Measurements from ENCODE around the gene TECPR2. TPM values are rescaled to one million over a fixed set of nuclear protein-coding genes. Genes with fewer than 3 reads are reported as not detected.

TECPR2 gene
- total and polyA plus RNA-seq, 10 of the 15 experiments (the other 5 are each of a cell fraction or from before 2014, with no cell fraction given) = 0.15 to 10.0 (median 3.0) TPM

- ChIA-PET RAD21 (ENCODE audit: unreplicated experiment) (no interaction called here), CTCF (no interaction called here), POLR2A (no interaction called here), SMC1A (ENCODE audit: uncharacterized antibody, unreplicated experiment) (no interaction called here)
- TF ChIP-seq RBBP5 (conservative IDR thresholded peaks at IDR 0.05) = no peak
- TF ChIP-seq ZBTB33 (IDR thresholded peaks at IDR 0.05) = no peak
- no peak for TF ChIP-seq CEBPZ (IDR thresholded peaks at IDR 0.05; ENCODE audit: low read depth, low read length)
- TF ChIP-seq HSF1 (IDR thresholded peaks at IDR 0.05; ENCODE audit: low read depth, low read length) = no peak
- no peak for TF ChIP-seq ESRRA (IDR thresholded peaks at IDR 0.05; ENCODE audit: low read length)
- TF ChIP-seq MTA2 (IDR thresholded peaks at IDR 0.05; ENCODE audit: low read depth) = no peak
- no peak for TF ChIP-seq RCOR1 (conservative IDR thresholded peaks at IDR 0.05; ENCODE audit: low read depth, low read length)
- TF ChIP-seq ATF7 (IDR thresholded peaks at IDR 0.05; ENCODE audit: low read depth) = no peak
- TF ChIP-seq SIN3A (IDR thresholded peaks at IDR 0.05; ENCODE audit: low read depth, low read length) = no peak
- TF ChIP-seq SMAD1 (IDR thresholded peaks at IDR 0.05; ENCODE audit: low read depth, partially characterized antibody) = no peak
- TF ChIP-seq STAT3 (IDR thresholded peaks at IDR 0.05; ENCODE audit: low read depth, low read length) = no peak
- no peak for TF ChIP-seq TAF1 (IDR thresholded peaks at IDR 0.05; ENCODE audit: borderline replicate concordance, low read depth, low read length)
- TF ChIP-seq BACH1 (IDR thresholded peaks at IDR 0.05; ENCODE audit: borderline replicate concordance) = no peak
- no peak for TF ChIP-seq MYB (IDR thresholded peaks at IDR 0.05; ENCODE audit: borderline replicate concordance, low read depth, low read length)
- H3K4me3 ChIP-seq = no peak overlapping the region
- DNase-seq (ENCODE audit: low read depth, low spot score) = no peak
- no peak overlapping the region for H2AFZ ChIP-seq (ENCODE audit: control insufficient read depth, low read depth, low read length)
- H3K27ac ChIP-seq (ENCODE audit: control insufficient read depth, insufficient read depth) = no peak overlapping the region
- no peaks in the 10 kb centered on the region for H3K79me2 ChIP-seq (ENCODE audit: control insufficient read depth, insufficient read depth, low read length)
- no peak for ATAC-seq
- in situ Hi-C loops (cut with MboI) (no loop called here), intact Hi-C loops (cut with micrococcal nuclease; ENCODE audit: unreplicated experiment) (no loop called here)
- no peaks in the 10 kb centered on the region for H3K27me3 ChIP-seq (replicated peaks in 1 of 2; ENCODE audit: control insufficient read depth in 2 of 2, insufficient read depth in 2 of 2, low read length in 1 of 2)
- no peaks in the 10 kb centered on the region for H3K36me3 ChIP-seq (ENCODE audit: control insufficient read depth in 2 of 2, insufficient read depth in 2 of 2, low read length in 1 of 2)
- 94% methylated on average over 14 of the region's 14 CpGs for WGBS (ENCODE audit: insufficient coverage, insufficient replicate concordance, low lambda C conversion rate, missing lambda C conversion rate)
- no peak for FAIRE-seq
- no peaks in the 10 kb centered on the region for H3K4me1 ChIP-seq (ENCODE audit: control insufficient read depth, insufficient read depth, low read length)
- H3K9ac ChIP-seq (ENCODE audit: control insufficient read depth, insufficient read depth, low read length) = no peak overlapping the region
- no TSS peak for BruUV-seq (replicated peaks)
- no peak overlapping the region for H3K4me2 ChIP-seq (ENCODE audit: control insufficient read depth, insufficient read depth)
- H4K20me1 ChIP-seq (ENCODE audit: control insufficient read depth, insufficient read depth) = no peaks in the 10 kb centered on the region
- no peaks in the 10 kb centered on the region for H3K9me3 ChIP-seq (replicated peaks; ENCODE audit: control insufficient read depth, insufficient read depth, low read length)
Observed at GRCh38 chr14:102418853-102419240, 56.1 kb downstream of the TECPR2 start.

Data from GM12878 (cell line).